WTC11 (cell line): ENCODE data around the gene ADGRD2. TPM values are rescaled to one million over a fixed set of nuclear protein-coding genes. Genes with fewer than 3 reads are reported as not detected.

Source experiments
- ATAC-seq: fragments of 200-7000 bp; cut with Tn5 transposase; 2 replicates; pipeline ENCODE4 v1.10.0; 2021; ENCODE audit warnings: mild to moderate bottlenecking, moderate library complexity
- CTCF ChIA-PET: fragments of 300-600 bp; sonication (Branson Sonifier 250); formaldehyde crosslinking; loops from one replicate; lab custom pipeline; 2021; ENCODE audit warnings: antibody characterized with exemption; lab: Charles Lee
- POLR2A ChIA-PET: fragments of 350-600 bp; sonication (Branson Sonifier 250); formaldehyde crosslinking; loops from one replicate; lab custom pipeline; 2021; ENCODE audit warnings: antibody characterized with exemption; lab: Charles Lee
- DNase-seq: peaks from one replicate; pipeline ENCODE4 v3.0.0; 2021; ENCODE audit warnings: low spot score
- H3K27ac Mint-ChIP-seq: 2 replicates; pipeline ENCODE4 v1.8.0; 2021; ENCODE audit warnings: mixed read lengths
- H3K27me3 Mint-ChIP-seq: 2 replicates; pipeline ENCODE4 v1.8.0; 2021; ENCODE audit warnings: low read depth, mild to moderate bottlenecking, moderate library complexity, mixed read lengths
- H3K36me3 Mint-ChIP-seq: 2 replicates; pipeline ENCODE4 v1.8.0; 2021; ENCODE audit warnings: mixed read lengths
- H3K4me1 Mint-ChIP-seq: 2 replicates; pipeline ENCODE4 v1.8.0; 2022; ENCODE audit warnings: mixed read lengths
- H3K4me3 Mint-ChIP-seq: 2 replicates; pipeline ENCODE4 v1.8.0; 2021; ENCODE audit warnings: mild to moderate bottlenecking, moderate library complexity, mixed read lengths
- H3K9me3 Mint-ChIP-seq: 2 replicates; pipeline ENCODE4 v1.8.0; 2021; ENCODE audit warnings: mixed read lengths
- ELF4 ChIP-seq: sonication (generic); formaldehyde crosslinking; IDR thresholded peaks from 2 replicates; pipeline ENCODE4 v1.8.1; 2022; ENCODE audit warnings: low read depth, mild to moderate bottlenecking, moderate library complexity, missing genetic modification reagents
- FOXK1 ChIP-seq: sonication (generic); formaldehyde crosslinking; IDR thresholded peaks from 2 replicates; pipeline ENCODE4 v1.8.0; 2022; ENCODE audit warnings: mild to moderate bottlenecking, moderate library complexity, missing genetic modification reagents
- HMGA2 ChIP-seq: fragments of 250-450 bp; sonication (Bioruptor Pico); IDR thresholded peaks from 2 replicates; pipeline ENCODE4 v1.4.0; 2021; ENCODE audit warnings: mild to moderate bottlenecking, moderate library complexity
- JUN ChIP-seq: sonication (generic); formaldehyde crosslinking; IDR thresholded peaks from 2 replicates; pipeline ENCODE4 v1.8.0; 2023; ENCODE audit warnings: mild to moderate bottlenecking, missing genetic modification reagents
- KAT7 ChIP-seq: sonication (generic); formaldehyde crosslinking; IDR thresholded peaks from 2 replicates; pipeline ENCODE4 v1.8.1; 2023; ENCODE audit warnings: missing genetic modification reagents, mild to moderate bottlenecking, borderline replicate concordance
- NFATC4 ChIP-seq: fragments of 250-450 bp; sonication (Bioruptor Pico); IDR thresholded peaks from 2 replicates; pipeline ENCODE4 v1.9.0; 2021; ENCODE audit warnings: mild to moderate bottlenecking
- NFYB ChIP-seq: sonication (generic); formaldehyde crosslinking; conservative IDR thresholded peaks from 2 replicates; pipeline ENCODE4 v1.8.0; 2022; ENCODE audit warnings: low read depth, missing genetic modification reagents
- RELA ChIP-seq: sonication (generic); formaldehyde crosslinking; IDR thresholded peaks from 2 replicates; pipeline ENCODE4 v1.8.1; 2022; ENCODE audit warnings: missing genetic modification reagents, mild to moderate bottlenecking, borderline replicate concordance
- ZNF121 ChIP-seq: sonication (generic); formaldehyde crosslinking; IDR thresholded peaks from 2 replicates; pipeline ENCODE4 v1.8.0; 2023; ENCODE audit warnings: missing genetic modification reagents
- ZNF219 ChIP-seq: sonication (generic); formaldehyde crosslinking; IDR thresholded peaks from 2 replicates; pipeline ENCODE4 v1.8.0; 2023; ENCODE audit warnings: missing genetic modification reagents, mild to moderate bottlenecking, borderline replicate concordance
- total RNA-seq: library from RNA; stranded (reverse); gene quantifications from 3 replicates; pipeline ENCODE4 v1.2.3, GENCODE V29; 2021
- TF ChIP-seq, protein P1 (sequence below): sonication (generic); formaldehyde crosslinking; IDR thresholded peaks from 2 replicates; pipeline ENCODE4 v1.8.0; 2023; ENCODE audit warnings: mild to moderate bottlenecking, missing genetic modification reagents
- TF ChIP-seq, protein P2 (sequence below): sonication (generic); formaldehyde crosslinking; IDR thresholded peaks from 2 replicates; pipeline ENCODE4 v1.8.0; 2023; ENCODE audit warnings: missing genetic modification reagents, mild to moderate bottlenecking, borderline replicate concordance
- TF ChIP-seq, protein P3 (sequence below): sonication (generic); formaldehyde crosslinking; IDR thresholded peaks from 2 replicates; pipeline ENCODE4 v1.8.1; 2023; ENCODE audit warnings: mild to moderate bottlenecking, missing genetic modification reagents, moderate library complexity
- TF ChIP-seq, protein P4 (sequence below): fragments of 250-450 bp; sonication (Bioruptor Pico); IDR thresholded peaks from 2 replicates; pipeline ENCODE4 v2.1.2; 2022; ENCODE audit warnings: mild to moderate bottlenecking, moderate library complexity
- TF ChIP-seq, protein P5 (sequence below): sonication (generic); formaldehyde crosslinking; conservative IDR thresholded peaks from 2 replicates; pipeline ENCODE4 v1.8.1; 2022; ENCODE audit warnings: mild to moderate bottlenecking, missing genetic modification reagents
- TF ChIP-seq, protein P6 (sequence below): fragments of 200-600 bp; IDR thresholded peaks from 2 replicates; pipeline ENCODE4 v1.8.0; 2022; ENCODE audit warnings: antibody characterized with exemption
- TF ChIP-seq, protein P7 (sequence below): sonication (generic); formaldehyde crosslinking; IDR thresholded peaks from 2 replicates; pipeline ENCODE4 v1.8.1; 2022; ENCODE audit warnings: low read depth, missing genetic modification reagents, borderline replicate concordance
- TF ChIP-seq, protein P8 (sequence below): sonication (generic); formaldehyde crosslinking; IDR thresholded peaks from 2 replicates; pipeline ENCODE4 v1.8.1; 2022; ENCODE audit warnings: mild to moderate bottlenecking, missing genetic modification reagents, moderate library complexity, borderline replicate concordance

The ADGRD2 gene
- total RNA-seq, 1 experiment from 2014 or later, result 0.61 TPM

DNA sequence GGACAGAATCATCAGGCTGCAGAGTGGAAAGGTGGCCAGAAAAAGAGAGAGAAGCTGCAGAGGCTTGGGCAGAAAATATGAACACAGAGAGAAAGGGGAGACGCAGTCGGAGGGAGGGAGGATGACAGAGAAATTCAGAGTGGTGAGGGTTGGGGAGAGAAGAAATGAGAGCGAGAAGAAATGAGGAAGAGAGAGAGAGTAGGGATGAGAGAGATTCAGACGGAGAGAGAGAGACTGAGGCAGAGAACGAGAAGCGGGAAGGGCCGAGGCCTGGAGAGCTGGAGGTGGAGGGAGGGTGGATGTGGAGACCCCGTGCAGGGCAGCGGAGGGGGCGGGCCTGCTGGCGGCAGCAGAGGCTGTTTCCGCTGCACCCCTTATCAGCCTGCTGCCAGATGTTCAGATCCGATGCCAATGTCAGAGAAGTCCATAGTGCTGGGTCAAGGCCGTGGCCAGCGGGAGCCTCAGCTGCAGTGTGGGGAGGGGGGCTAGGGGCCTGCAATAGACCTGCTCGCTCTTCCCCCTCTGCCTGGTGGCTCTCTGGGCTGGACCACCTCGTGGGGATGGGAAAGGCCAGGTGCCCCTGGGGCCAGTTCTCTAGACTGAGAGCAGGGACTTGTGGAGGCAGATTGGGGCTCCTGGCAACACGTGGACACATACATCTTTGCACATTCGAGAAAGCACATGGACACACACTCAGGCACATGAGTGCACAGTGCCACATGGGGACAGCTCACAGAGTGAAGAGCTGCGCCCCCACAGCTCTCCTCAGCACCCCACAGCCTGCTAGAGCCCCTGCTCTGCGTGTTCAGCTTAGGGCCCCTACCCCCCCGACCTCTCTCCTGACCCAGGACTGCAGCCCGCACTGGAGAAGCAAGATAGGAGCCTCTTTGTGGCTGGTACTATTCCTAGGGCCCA, 61.9 kb downstream of the ADGRD2 start (continued):
- TF ChIP-seq, protein P1, sequence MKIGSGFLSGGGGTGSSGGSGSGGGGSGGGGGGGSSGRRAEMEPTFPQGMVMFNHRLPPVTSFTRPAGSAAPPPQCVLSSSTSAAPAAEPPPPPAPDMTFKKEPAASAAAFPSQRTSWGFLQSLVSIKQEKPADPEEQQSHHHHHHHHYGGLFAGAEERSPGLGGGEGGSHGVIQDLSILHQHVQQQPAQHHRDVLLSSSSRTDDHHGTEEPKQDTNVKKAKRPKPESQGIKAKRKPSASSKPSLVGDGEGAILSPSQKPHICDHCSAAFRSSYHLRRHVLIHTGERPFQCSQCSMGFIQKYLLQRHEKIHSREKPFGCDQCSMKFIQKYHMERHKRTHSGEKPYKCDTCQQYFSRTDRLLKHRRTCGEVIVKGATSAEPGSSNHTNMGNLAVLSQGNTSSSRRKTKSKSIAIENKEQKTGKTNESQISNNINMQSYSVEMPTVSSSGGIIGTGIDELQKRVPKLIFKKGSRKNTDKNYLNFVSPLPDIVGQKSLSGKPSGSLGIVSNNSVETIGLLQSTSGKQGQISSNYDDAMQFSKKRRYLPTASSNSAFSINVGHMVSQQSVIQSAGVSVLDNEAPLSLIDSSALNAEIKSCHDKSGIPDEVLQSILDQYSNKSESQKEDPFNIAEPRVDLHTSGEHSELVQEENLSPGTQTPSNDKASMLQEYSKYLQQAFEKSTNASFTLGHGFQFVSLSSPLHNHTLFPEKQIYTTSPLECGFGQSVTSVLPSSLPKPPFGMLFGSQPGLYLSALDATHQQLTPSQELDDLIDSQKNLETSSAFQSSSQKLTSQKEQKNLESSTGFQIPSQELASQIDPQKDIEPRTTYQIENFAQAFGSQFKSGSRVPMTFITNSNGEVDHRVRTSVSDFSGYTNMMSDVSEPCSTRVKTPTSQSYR, result no peak
- no peak for TF ChIP-seq FOXK1 (CRISPR knock-in tag)
- no peak for TF ChIP-seq HMGA2 (CRISPR knock-in tag)
- TF ChIP-seq RELA (CRISPR knock-in tag), result no peak
- TF ChIP-seq, protein P2, sequence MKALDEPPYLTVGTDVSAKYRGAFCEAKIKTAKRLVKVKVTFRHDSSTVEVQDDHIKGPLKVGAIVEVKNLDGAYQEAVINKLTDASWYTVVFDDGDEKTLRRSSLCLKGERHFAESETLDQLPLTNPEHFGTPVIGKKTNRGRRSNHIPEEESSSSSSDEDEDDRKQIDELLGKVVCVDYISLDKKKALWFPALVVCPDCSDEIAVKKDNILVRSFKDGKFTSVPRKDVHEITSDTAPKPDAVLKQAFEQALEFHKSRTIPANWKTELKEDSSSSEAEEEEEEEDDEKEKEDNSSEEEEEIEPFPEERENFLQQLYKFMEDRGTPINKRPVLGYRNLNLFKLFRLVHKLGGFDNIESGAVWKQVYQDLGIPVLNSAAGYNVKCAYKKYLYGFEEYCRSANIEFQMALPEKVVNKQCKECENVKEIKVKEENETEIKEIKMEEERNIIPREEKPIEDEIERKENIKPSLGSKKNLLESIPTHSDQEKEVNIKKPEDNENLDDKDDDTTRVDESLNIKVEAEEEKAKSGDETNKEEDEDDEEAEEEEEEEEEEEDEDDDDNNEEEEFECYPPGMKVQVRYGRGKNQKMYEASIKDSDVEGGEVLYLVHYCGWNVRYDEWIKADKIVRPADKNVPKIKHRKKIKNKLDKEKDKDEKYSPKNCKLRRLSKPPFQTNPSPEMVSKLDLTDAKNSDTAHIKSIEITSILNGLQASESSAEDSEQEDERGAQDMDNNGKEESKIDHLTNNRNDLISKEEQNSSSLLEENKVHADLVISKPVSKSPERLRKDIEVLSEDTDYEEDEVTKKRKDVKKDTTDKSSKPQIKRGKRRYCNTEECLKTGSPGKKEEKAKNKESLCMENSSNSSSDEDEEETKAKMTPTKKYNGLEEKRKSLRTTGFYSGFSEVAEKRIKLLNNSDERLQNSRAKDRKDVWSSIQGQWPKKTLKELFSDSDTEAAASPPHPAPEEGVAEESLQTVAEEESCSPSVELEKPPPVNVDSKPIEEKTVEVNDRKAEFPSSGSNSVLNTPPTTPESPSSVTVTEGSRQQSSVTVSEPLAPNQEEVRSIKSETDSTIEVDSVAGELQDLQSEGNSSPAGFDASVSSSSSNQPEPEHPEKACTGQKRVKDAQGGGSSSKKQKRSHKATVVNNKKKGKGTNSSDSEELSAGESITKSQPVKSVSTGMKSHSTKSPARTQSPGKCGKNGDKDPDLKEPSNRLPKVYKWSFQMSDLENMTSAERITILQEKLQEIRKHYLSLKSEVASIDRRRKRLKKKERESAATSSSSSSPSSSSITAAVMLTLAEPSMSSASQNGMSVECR (CRISPR knock-in tag), result no peak
- TF ChIP-seq NFYB (CRISPR knock-in tag), result no peak
- TF ChIP-seq KAT7, result no peak
- TF ChIP-seq JUN (CRISPR knock-in tag), result no peak

DNA sequence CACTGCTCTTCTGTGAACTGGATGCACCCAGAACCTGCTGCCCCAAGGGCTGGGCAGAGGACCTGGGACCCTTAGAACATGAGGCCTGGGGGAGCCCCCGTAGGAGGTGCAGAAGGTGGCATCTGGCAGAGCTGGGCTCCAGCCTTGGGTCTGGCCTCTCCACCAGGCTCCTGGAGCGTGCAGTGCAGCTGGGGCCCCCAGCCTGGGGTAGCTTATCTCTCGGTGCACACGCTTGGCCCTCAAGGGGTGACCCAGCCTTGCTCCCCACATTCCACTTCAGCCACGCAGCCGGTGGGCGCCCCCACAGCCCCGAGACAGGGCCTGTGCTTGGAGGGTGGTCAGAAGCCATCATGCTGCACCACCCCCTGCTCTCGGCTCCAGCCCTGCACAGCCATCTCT, 62.6 kb downstream of the ADGRD2 start:
- H3K4me3 Mint-ChIP-seq, result no peak overlapping the region
- H3K27me3 Mint-ChIP-seq, result no peaks in the 10 kb centered on the region
- peaks cover 4% of the 10 kb centered on the region; the same call in 1 of the 2 replicates for H3K36me3 Mint-ChIP-seq
- no peak for DNase-seq
- peaks cover 18% of the 10 kb centered on the region for H3K4me1 Mint-ChIP-seq
- H3K27ac Mint-ChIP-seq, result no peak overlapping the region
- H3K9me3 Mint-ChIP-seq, result no peaks in the 10 kb centered on the region
- CTCF ChIA-PET, result interaction anchor here (1.7 to 5.6 kb wide), 2 partner anchors 24 to 32 kb away, joined by 4 to 37 read pairs; no protein-coding TSS in a partner anchor
- POLR2A ChIA-PET, result no interaction called here
- ATAC-seq, result no peak
- TF ChIP-seq, protein P3, sequence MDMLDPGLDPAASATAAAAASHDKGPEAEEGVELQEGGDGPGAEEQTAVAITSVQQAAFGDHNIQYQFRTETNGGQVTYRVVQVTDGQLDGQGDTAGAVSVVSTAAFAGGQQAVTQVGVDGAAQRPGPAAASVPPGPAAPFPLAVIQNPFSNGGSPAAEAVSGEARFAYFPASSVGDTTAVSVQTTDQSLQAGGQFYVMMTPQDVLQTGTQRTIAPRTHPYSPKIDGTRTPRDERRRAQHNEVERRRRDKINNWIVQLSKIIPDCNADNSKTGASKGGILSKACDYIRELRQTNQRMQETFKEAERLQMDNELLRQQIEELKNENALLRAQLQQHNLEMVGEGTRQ (CRISPR knock-in tag), result no peak
- TF ChIP-seq, protein P4, sequence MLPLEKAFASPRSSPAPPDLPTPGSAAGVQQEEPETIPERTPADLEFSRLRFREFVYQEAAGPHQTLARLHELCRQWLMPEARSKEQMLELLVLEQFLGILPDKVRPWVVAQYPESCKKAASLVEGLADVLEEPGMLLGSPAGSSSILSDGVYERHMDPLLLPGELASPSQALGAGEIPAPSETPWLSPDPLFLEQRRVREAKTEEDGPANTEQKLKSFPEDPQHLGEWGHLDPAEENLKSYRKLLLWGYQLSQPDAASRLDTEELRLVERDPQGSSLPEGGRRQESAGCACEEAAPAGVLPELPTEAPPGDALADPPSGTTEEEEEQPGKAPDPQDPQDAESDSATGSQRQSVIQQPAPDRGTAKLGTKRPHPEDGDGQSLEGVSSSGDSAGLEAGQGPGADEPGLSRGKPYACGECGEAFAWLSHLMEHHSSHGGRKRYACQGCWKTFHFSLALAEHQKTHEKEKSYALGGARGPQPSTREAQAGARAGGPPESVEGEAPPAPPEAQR (CRISPR knock-in tag), result no peak
- TF ChIP-seq ZNF219 (no peak), ZNF121 (CRISPR knock-in tag) (no peak), ELF4 (no peak), NFATC4 (CRISPR knock-in tag) (no peak)
- TF ChIP-seq, protein P5, sequence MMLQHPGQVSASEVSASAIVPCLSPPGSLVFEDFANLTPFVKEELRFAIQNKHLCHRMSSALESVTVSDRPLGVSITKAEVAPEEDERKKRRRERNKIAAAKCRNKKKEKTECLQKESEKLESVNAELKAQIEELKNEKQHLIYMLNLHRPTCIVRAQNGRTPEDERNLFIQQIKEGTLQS (CRISPR knock-in tag), result no peak
- TF ChIP-seq, protein P6, sequence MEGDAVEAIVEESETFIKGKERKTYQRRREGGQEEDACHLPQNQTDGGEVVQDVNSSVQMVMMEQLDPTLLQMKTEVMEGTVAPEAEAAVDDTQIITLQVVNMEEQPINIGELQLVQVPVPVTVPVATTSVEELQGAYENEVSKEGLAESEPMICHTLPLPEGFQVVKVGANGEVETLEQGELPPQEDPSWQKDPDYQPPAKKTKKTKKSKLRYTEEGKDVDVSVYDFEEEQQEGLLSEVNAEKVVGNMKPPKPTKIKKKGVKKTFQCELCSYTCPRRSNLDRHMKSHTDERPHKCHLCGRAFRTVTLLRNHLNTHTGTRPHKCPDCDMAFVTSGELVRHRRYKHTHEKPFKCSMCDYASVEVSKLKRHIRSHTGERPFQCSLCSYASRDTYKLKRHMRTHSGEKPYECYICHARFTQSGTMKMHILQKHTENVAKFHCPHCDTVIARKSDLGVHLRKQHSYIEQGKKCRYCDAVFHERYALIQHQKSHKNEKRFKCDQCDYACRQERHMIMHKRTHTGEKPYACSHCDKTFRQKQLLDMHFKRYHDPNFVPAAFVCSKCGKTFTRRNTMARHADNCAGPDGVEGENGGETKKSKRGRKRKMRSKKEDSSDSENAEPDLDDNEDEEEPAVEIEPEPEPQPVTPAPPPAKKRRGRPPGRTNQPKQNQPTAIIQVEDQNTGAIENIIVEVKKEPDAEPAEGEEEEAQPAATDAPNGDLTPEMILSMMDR, result no peak
- TF ChIP-seq, protein P7, sequence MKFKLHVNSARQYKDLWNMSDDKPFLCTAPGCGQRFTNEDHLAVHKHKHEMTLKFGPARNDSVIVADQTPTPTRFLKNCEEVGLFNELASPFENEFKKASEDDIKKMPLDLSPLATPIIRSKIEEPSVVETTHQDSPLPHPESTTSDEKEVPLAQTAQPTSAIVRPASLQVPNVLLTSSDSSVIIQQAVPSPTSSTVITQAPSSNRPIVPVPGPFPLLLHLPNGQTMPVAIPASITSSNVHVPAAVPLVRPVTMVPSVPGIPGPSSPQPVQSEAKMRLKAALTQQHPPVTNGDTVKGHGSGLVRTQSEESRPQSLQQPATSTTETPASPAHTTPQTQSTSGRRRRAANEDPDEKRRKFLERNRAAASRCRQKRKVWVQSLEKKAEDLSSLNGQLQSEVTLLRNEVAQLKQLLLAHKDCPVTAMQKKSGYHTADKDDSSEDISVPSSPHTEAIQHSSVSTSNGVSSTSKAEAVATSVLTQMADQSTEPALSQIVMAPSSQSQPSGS (CRISPR knock-in tag), result no peak
- TF ChIP-seq, protein P8, sequence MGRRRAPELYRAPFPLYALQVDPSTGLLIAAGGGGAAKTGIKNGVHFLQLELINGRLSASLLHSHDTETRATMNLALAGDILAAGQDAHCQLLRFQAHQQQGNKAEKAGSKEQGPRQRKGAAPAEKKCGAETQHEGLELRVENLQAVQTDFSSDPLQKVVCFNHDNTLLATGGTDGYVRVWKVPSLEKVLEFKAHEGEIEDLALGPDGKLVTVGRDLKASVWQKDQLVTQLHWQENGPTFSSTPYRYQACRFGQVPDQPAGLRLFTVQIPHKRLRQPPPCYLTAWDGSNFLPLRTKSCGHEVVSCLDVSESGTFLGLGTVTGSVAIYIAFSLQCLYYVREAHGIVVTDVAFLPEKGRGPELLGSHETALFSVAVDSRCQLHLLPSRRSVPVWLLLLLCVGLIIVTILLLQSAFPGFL (CRISPR knock-in tag), result no peak
